Stomach smooth muscle (tissue), 2 donors: ENCODE data around the gene KIF15.
"Not testable (repeated sequence)": the region's sequence is repeated elsewhere in the genome, so short reads cannot be mapped to it uniquely, and the experiment has no call there.

Experiments
- H3K27ac ChIP-seq: one replicate; pipeline ENCODE4 v1.7.0; 2013; ENCODE audit warnings: mild to moderate bottlenecking, low read length, inconsistent platforms
- H3K27me3 ChIP-seq, 2 donors: one replicate each; pipeline ENCODE4 v1.7.0; 2013; ENCODE audit warnings: low read length in 2 of 2; ENCODE audit not compliant: insufficient read depth in 2 of 2, control insufficient read depth in 1 of 2
- H3K36me3 ChIP-seq, 2 donors: one replicate each; pipeline ENCODE4 v1.7.0; 2013; ENCODE audit warnings: low read length in 2 of 2; ENCODE audit not compliant: control insufficient read depth in 2 of 2, insufficient read depth in 2 of 2
- H3K4me1 ChIP-seq: one replicate; pipeline ENCODE4 v1.7.0; 2013; ENCODE audit warnings: low read length; ENCODE audit not compliant: control insufficient read depth, insufficient read depth
- H3K4me3 ChIP-seq, 2 donors: one replicate each; pipeline ENCODE4 v1.7.0; 2013; ENCODE audit warnings: low read length in 2 of 2
- H3K9ac ChIP-seq, 2 donors: one replicate each; pipeline ENCODE4 v1.7.0; 2013; ENCODE audit warnings: low read length in 2 of 2, mild to moderate bottlenecking in 1 of 2
- H3K9me3 ChIP-seq, 2 donors: one replicate each; pipeline ENCODE4 v1.7.0; 2013; ENCODE audit warnings: low read length in 2 of 2; ENCODE audit not compliant: control insufficient read depth in 2 of 2
- donor health status: healthy.
- donor health status: Pancreatic carcinoma.

Gene KIF15

GRCh38 chr3:44827196-44827595, 65.6 kb downstream of the KIF15 start:
- Histone ChIP-seq H3K27ac (no peak overlapping the region), H3K36me3 (no peaks in the 10 kb centered on the region), H3K27me3 (no peaks in the 10 kb centered on the region), H3K4me3 (no peak overlapping the region), H3K4me1 (no peaks in the 10 kb centered on the region), H3K9me3 (no peaks in the 10 kb centered on the region), H3K9ac (no peak overlapping the region)

DNA sequence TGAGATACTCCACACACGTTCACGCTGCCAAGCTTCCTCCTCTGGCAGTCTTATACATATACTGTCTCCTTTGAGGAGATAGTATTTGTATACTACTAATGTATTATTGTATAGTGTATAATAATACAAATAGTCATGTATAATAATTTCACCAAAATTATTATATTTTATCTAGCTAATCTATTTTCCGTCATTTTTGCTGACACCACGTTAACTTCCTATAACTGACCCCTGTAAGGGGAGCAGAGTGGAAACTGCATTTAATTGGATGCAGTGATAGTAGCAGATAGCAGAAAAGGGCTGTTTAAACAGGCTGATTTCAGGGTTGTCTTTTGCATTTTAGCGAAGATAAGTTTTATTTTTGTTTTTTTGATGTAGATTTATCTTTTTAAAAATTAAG, 69.6 kb downstream of the KIF15 start:
- Histone ChIP-seq H3K4me3 (no peak overlapping the region), H3K9ac (no peak overlapping the region), H3K36me3 (no peaks in the 10 kb centered on the region), H3K9me3 (no peaks in the 10 kb centered on the region), H3K4me1 (no peaks in the 10 kb centered on the region), H3K27me3 (no peaks in the 10 kb centered on the region), H3K27ac (no peak overlapping the region)

- H3K36me3 ChIP-seq = no peaks in the 10 kb centered on the region
- no peaks in the 10 kb centered on the region for H3K4me1 ChIP-seq
- H3K9me3 ChIP-seq = no peaks in the 10 kb centered on the region
- H3K9ac ChIP-seq = no peak overlapping the region
- H3K4me3 ChIP-seq = no peak overlapping the region
- no peaks in the 10 kb centered on the region for H3K27me3 ChIP-seq
- no peak overlapping the region for H3K27ac ChIP-seq
Observed at GRCh38 chr3:44832032-44832431, 70.4 kb downstream of the KIF15 start.

GRCh38 chr3:44832965-44833364, 71.4 kb downstream of the KIF15 start:
- Histone ChIP-seq H3K9me3 (no peaks in the 10 kb centered on the region), H3K27me3 (no peaks in the 10 kb centered on the region), H3K27ac (no peak overlapping the region), H3K36me3 (no peaks in the 10 kb centered on the region), H3K9ac (no peak overlapping the region), H3K4me1 (no peaks in the 10 kb centered on the region), H3K4me3 (no peak overlapping the region)

- no peaks in the 10 kb centered on the region for H3K9me3 ChIP-seq
- H3K27ac ChIP-seq = no peak overlapping the region
- H3K36me3 ChIP-seq = no peaks in the 10 kb centered on the region
- H3K9ac ChIP-seq = no peak overlapping the region
- H3K4me1 ChIP-seq = no peaks in the 10 kb centered on the region
- no peaks in the 10 kb centered on the region for H3K27me3 ChIP-seq
- H3K4me3 ChIP-seq = no peak overlapping the region
Observed at GRCh38 chr3:44833394-44833793, 71.8 kb downstream of the KIF15 start.

- no peak overlapping the region for H3K27ac ChIP-seq
- no peak overlapping the region for H3K9ac ChIP-seq
Observed at GRCh38 chr3:44835684-44836083, 74.1 kb downstream of the KIF15 start.

DNA sequence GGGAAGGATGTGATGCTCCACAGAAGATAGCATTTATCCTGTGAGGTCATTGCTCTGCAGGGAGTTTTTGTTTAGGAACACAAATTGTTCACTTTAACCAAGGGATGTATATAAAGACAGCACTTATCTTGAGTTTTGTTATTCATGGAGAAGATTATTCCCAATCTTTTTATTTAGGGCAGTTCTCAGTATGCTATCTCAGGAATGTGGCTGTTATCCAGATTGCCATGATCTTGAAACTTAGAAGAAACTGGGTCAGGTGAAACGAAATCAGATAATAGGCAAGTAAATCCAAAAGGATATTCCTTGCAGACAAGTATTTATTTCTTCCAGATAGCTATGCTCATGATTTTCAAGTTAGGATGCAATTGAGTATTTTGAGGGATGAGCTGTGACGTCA, 80.8 kb downstream of the KIF15 start:
- no peaks in the 10 kb centered on the region for H3K9me3 ChIP-seq
- H3K9ac ChIP-seq = no peak overlapping the region
- no peaks in the 10 kb centered on the region for H3K27me3 ChIP-seq
- H3K36me3 ChIP-seq = no peaks in the 10 kb centered on the region
- H3K4me1 ChIP-seq = peaks cover 16% of the 10 kb centered on the region
- no peak overlapping the region for H3K27ac ChIP-seq
- no peak overlapping the region for H3K4me3 ChIP-seq

More at GRCh38 chr3:44835684-44836083, 74.1 kb downstream of the KIF15 start:
- Histone ChIP-seq H3K4me1 (no peaks in the 10 kb centered on the region), H3K9me3 (no peaks in the 10 kb centered on the region), H3K36me3 (no peaks in the 10 kb centered on the region), H3K27me3 (no peaks in the 10 kb centered on the region), H3K4me3 (no peak overlapping the region)

DNA sequence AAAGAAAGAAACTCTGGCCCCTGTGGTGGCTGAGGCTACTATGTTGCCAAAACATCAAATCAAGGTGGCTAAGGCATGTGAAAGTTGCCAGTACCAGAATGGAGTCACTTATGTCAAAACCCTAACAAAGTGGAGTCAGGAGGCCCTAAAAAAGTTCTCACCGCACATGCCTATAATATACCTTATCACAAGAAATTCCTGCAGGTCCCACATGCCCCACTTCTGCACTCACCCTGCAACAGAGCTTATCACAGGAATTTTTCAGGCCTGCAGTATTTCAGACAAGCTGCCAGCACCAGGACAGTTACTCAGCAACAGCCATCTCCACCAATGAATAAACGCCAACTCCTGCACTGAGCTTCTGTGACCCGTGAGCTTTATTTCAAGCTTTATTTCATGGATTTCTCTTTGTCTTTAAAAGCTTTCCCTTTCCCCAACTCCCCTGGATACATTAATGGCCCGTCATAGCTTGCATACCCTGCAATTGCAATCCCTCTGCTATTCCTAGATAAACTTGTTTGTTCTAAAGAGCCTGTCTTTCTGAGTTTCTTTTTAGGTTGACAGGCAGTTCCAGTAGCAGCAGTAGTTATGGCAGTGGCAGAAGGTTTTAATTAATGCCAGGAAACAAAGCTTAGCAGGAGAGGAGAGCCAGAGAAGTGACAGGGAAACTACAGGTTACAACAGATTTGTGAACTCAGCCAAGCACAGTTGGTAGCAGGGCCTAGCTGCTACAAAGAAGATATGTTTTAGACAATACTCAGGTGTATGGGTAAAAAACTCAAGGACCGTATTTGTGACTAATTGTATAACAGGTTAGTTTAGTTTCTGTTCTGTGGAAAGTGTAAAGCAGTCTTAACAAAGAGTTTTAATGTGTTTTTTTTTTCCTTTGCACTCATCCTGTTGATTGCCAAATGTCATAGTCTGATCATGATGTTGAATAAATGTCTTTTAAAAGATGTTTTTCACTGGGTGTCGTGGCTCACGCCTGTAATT, 84.2 kb downstream of the KIF15 start:
- peak overlapping the region in 1 of 2 donors; percentile 47 for H3K4me3 ChIP-seq
- H3K27ac ChIP-seq = peak overlapping the region; percentile 64
- H3K27me3 ChIP-seq = no peaks in the 10 kb centered on the region
- H3K4me1 ChIP-seq = peaks cover 16% of the 10 kb centered on the region
- H3K9ac ChIP-seq = peak overlapping the region in 1 of 2 donors; percentile 43
- no peaks in the 10 kb centered on the region for H3K9me3 ChIP-seq
- no peaks in the 10 kb centered on the region for H3K36me3 ChIP-seq

DNA sequence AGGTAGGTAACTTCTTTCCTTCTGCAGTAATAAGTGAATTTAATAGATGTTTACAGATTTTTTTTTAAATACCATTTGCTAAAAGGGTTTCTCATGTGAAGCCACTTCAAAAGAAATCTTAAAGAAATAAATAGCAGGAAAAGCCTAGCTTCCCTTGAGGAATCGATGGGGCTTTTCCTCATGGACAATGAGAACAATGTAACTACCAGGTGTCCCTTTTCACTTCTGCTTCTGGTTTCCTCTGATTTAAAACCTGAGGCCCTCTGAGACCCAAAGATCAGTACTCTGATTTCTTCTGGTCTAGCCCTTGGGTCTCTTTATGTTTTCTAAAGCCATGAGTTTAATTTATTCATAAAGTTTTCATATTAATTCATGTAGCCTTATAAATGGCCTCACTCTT, 87.0 kb downstream of the KIF15 start:
- Histone ChIP-seq H3K4me3 (no peak overlapping the region), H3K27ac (no peak overlapping the region), H3K36me3 (no peaks in the 10 kb centered on the region), H3K9ac (no peak overlapping the region), H3K9me3 (no peaks in the 10 kb centered on the region), H3K4me1 (peaks cover 16% of the 10 kb centered on the region), H3K27me3 (no peaks in the 10 kb centered on the region)

- not testable (repeated sequence) for H3K27me3 ChIP-seq, H3K9me3 ChIP-seq, H3K27ac ChIP-seq, H3K9ac ChIP-seq, H3K36me3 ChIP-seq, H3K4me3 ChIP-seq, H3K4me1 ChIP-seq
Observed at GRCh38 chr3:44856663-44857062, 95.1 kb downstream of the KIF15 start.

DNA sequence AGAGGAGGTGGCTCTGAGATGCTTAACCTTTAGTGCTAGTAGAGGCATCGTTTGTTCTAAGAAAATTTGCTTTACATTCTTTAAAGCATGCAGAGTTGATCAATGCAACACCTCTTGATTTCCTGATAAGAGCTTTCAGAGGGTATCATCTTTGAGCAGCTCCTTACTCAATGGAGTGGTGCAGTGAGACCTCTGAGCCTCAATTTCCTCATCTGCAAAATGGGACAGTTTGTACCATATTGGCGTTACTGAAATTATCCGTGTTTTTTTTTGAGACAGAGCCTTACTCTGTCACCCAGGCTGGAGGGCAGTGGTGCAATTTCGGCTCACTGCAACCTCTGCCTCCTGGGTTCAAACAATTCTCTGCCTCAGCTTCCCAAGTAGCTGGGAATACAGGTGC, 98.5 kb downstream of the KIF15 start:
- Histone ChIP-seq H3K36me3 (peaks cover 0 to under 1% of the 10 kb centered on the region in 2 donors), H3K9ac (no peak overlapping the region), H3K9me3 (no peaks in the 10 kb centered on the region), H3K4me1 (peaks cover 18% of the 10 kb centered on the region), H3K27me3 (no peaks in the 10 kb centered on the region), H3K4me3 (no peak overlapping the region), H3K27ac (no peak overlapping the region)
